Ishikawa (cell line): Measurements from ENCODE around the gene SNED1.
A peak's percentile ranks its signal among the peaks of the same experiment; 100 is the strongest.

Source experiments
- CEBPB ChIP-seq: IDR thresholded peaks from 2 replicates; pipeline ENCODE4 v1.6.1; 2012
- CREB1 ChIP-seq: IDR thresholded peaks from 2 replicates; pipeline ENCODE4 v1.6.1; 2012; ENCODE audit warnings: low read depth
- EGR1 ChIP-seq: IDR thresholded peaks from 2 replicates; pipeline ENCODE4 v1.6.1; 2012
- EP300 ChIP-seq: IDR thresholded peaks from 2 replicates; pipeline ENCODE4 v1.6.1; 2012; ENCODE audit warnings: borderline replicate concordance
- FOXM1 ChIP-seq: IDR thresholded peaks from 2 replicates; pipeline ENCODE4 v1.6.1; 2012; ENCODE audit warnings: low read depth, borderline replicate concordance
- NFIC ChIP-seq: IDR thresholded peaks from 2 replicates; pipeline ENCODE4 v1.6.1; 2012
- RAD21 ChIP-seq: IDR thresholded peaks from 2 replicates; pipeline ENCODE4 v1.6.1; 2012; ENCODE audit warnings: low read depth
- TAF1 ChIP-seq: IDR thresholded peaks from 2 replicates; pipeline ENCODE4 v1.6.1; 2012; ENCODE audit warnings: low read depth, mild to moderate bottlenecking
- TCF12 ChIP-seq: IDR thresholded peaks from 2 replicates; pipeline ENCODE4 v1.6.1; 2012; ENCODE audit warnings: low read depth
- TEAD4 ChIP-seq: IDR thresholded peaks from 2 replicates; pipeline ENCODE4 v1.6.1; 2012
- YY1 ChIP-seq: IDR thresholded peaks from 2 replicates; pipeline ENCODE4 v1.6.1; 2012; ENCODE audit warnings: low read depth
- ZBTB7A ChIP-seq: IDR thresholded peaks from 2 replicates; pipeline ENCODE4 v1.6.1; 2012; ENCODE audit warnings: low read depth
- TF ChIP-seq, protein P1 (sequence below): IDR thresholded peaks from 2 replicates; pipeline ENCODE4 v1.6.1; 2012
- TF ChIP-seq, protein P2 (sequence below): IDR thresholded peaks from 2 replicates; pipeline ENCODE4 v1.6.1; 2012; ENCODE audit warnings: low read depth, mild to moderate bottlenecking
- TF ChIP-seq, protein P3 (sequence below): IDR thresholded peaks from 2 replicates; pipeline ENCODE4 v1.6.1; 2012

Gene SNED1

DNA sequence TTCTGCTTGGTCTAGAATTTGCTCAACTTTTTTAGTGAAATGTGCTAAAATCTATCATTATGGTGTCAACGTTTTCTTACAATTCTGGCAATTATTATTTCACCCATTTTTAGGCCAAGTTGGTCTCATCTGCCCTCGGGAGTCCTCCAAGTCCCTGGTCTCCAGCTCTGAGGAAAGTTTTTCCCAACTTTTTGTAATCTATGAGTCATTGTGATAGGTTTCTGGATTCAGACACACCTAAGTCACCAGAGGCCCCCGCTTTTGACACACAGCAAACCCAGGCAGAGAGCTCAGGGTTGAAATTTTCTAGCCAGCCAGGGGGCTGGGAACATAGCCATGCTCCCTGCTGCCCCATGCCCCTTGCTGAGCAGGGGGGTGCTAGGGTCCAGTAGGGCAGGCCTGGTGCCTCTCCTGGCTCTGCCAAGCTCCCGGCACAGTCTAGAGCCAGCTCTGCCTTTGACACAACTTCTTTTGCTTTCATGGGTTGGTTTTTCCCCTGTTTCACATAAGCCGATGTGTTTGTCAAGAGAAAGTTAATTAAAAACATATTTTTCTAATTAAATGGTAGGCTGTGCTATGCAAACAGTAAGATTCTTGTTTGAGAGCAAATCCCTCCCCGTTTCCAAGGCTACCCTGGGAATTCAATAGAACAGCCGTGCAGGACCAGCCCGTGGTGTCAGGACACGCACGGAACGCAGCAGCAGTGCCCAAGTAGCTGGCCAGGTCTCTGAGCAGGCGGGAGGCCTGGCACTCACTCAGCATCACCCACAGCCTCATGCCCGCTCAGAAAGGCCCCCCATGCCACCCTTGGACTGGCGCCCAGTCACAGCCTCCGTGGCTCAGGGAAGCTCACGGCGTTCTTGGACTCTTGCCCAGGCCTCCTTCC is 25.5 kb upstream of the SNED1 start:
- no peak for TF ChIP-seq CEBPB
- no peak; the same call in 1 of the 2 replicates for TF ChIP-seq ZBTB7A
- TF ChIP-seq RAD21, result no peak
- no peak for TF ChIP-seq CREB1
- TF ChIP-seq, protein P1, sequence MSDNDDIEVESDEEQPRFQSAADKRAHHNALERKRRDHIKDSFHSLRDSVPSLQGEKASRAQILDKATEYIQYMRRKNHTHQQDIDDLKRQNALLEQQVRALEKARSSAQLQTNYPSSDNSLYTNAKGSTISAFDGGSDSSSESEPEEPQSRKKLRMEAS, result peak; percentile 43; the same call in 1 of the 2 replicates
- TF ChIP-seq, protein P2, sequence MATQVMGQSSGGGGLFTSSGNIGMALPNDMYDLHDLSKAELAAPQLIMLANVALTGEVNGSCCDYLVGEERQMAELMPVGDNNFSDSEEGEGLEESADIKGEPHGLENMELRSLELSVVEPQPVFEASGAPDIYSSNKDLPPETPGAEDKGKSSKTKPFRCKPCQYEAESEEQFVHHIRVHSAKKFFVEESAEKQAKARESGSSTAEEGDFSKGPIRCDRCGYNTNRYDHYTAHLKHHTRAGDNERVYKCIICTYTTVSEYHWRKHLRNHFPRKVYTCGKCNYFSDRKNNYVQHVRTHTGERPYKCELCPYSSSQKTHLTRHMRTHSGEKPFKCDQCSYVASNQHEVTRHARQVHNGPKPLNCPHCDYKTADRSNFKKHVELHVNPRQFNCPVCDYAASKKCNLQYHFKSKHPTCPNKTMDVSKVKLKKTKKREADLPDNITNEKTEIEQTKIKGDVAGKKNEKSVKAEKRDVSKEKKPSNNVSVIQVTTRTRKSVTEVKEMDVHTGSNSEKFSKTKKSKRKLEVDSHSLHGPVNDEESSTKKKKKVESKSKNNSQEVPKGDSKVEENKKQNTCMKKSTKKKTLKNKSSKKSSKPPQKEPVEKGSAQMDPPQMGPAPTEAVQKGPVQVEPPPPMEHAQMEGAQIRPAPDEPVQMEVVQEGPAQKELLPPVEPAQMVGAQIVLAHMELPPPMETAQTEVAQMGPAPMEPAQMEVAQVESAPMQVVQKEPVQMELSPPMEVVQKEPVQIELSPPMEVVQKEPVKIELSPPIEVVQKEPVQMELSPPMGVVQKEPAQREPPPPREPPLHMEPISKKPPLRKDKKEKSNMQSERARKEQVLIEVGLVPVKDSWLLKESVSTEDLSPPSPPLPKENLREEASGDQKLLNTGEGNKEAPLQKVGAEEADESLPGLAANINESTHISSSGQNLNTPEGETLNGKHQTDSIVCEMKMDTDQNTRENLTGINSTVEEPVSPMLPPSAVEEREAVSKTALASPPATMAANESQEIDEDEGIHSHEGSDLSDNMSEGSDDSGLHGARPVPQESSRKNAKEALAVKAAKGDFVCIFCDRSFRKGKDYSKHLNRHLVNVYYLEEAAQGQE, result no peak
- no peak for TF ChIP-seq TAF1
- peak; percentile 95 for TF ChIP-seq NFIC
- TF ChIP-seq, protein P3, sequence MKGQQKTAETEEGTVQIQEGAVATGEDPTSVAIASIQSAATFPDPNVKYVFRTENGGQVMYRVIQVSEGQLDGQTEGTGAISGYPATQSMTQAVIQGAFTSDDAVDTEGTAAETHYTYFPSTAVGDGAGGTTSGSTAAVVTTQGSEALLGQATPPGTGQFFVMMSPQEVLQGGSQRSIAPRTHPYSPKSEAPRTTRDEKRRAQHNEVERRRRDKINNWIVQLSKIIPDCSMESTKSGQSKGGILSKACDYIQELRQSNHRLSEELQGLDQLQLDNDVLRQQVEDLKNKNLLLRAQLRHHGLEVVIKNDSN, result no peak
- TF ChIP-seq YY1, result no peak
- peak; percentile 47; the same call in 1 of the 2 replicates for TF ChIP-seq TCF12
- no peak for TF ChIP-seq EGR1
- peak; percentile 10; the same call in 1 of the 2 replicates for TF ChIP-seq TEAD4
- TF ChIP-seq EP300, result no peak
- no peak for TF ChIP-seq FOXM1

DNA sequence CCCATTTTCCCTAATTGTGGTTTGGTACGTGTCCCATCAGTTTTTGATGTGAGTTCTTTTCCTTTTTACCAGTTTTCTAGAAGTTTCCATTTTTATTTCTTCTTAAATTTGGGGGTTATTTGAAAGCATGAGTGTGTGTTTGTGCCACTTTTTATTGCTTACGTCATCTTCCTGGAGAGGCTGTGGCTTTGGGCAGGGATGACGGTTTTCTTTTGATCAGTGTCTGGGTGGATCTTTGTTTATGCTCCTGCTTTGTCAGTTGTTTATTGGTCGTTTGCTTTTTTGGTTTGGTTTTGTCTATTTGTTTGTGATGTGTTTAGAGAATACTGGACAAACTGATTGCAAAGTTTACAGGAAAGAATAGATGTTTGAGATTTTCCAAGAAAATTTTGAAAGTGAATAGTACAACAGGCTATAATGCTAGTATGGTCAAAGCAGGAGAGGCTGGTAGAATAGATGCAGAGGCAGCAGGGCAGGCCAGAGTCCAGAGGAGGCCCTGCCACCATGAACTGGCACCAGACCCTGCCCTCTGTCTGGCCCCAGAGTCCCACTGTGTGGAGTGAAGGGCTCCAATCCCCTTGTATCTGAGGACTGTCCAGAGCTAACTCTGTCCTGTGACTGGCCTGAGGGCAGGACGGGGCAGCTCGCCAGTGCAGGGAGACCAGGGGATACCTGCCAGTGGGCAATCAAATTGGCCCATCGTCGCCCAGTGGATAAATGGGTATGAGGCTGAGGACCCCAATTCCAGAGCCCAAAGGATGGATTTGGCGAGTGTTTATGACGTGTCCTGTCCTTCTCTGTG is 23.4 kb upstream of the SNED1 start:
- TF ChIP-seq, protein P2, result no peak
- TF ChIP-seq TEAD4 (no peak), YY1 (no peak), EP300 (no peak), CREB1 (no peak), NFIC (no peak), ZBTB7A (no peak), EGR1 (no peak), FOXM1 (no peak), TCF12 (no peak), RAD21 (no peak), CEBPB (no peak), TAF1 (no peak)
- TF ChIP-seq, protein P1, result no peak
- TF ChIP-seq, protein P3, result no peak

DNA sequence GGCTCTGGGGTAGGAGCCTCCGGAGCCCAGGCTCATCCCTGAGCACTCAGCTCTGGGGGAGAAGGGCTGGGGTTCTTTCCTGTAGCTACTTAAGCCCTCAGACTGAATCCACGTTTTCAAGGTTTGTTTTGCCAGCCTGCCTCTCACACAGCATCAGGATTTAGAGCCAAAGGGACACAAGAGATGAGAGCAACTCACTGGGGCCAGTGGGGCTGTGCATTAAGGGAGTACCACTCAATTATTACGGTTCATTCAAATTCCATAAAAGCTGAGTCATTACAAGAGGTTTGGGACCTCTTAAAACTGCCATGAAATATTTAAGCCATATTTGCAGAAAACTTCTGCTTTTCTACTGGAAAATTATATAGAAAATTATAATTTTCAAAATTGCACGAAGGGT is 17.1 kb upstream of the SNED1 start:
- no peak for TF ChIP-seq CEBPB
- TF ChIP-seq, protein P1, result no peak
- no peak for TF ChIP-seq CREB1
- no peak for TF ChIP-seq ZBTB7A
- no peak for TF ChIP-seq RAD21
- no peak for TF ChIP-seq FOXM1
- no peak for TF ChIP-seq YY1

DNA sequence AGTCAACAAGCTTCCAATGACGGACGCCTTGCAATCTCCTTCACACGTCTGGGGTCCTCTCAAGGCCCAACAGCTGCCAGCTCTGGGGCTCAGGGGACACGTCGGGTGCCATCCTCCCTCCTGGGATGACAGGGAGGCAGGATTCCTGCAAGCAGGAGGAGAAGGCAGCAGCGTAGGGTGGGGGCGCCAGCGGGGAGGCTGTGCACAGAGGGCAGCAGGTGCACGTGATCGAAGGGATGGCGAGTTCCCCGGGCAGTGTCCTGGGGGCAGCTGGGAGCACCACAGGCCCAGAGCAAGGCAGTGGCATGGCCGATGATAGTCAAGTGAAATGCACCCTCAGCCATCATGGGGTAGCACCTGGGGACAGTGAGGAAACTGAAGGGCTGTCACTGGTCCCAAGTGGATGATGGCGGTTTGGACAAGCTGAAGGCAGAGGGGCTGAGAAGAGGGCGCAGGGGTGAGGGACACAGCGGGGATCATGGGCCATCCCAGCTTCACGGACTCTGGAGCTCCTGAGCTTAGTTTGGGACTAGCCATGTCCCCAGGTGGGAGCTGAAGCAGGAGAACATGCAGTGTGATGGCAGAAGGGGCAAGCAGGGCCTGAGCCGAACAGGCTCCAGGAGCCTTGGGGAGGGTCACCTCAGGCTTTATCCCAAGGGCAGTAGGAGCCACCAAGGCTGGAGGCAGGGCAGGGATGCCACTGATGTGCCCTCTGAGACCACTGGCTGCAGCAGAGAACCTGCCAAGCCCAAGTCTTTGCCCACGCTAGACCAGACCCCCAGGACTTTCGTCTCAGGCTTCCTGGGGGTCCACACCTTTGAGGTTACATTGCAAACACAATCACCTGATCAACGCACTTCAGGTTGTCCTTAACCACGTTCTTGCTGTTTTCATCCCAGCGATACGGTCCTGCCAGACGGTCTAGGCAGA is 16.3 kb upstream of the SNED1 start:
- no peak for TF ChIP-seq TCF12
- TF ChIP-seq ZBTB7A, result no peak
- TF ChIP-seq, protein P1, result no peak
- TF ChIP-seq EGR1, result no peak
- TF ChIP-seq EP300, result no peak
- TF ChIP-seq RAD21, result no peak
- TF ChIP-seq TEAD4, result no peak
- no peak for TF ChIP-seq NFIC
- TF ChIP-seq YY1, result no peak
- no peak for TF ChIP-seq FOXM1
- TF ChIP-seq, protein P3, result no peak
- no peak for TF ChIP-seq CEBPB
- TF ChIP-seq CREB1, result no peak
- TF ChIP-seq TAF1, result no peak
- TF ChIP-seq, protein P2, result no peak
